SK-N-SH treated with all-trans-retinoic acid at 6 μM for 48 hours (cell line): ENCODE measurements around the gene LUC7L3.
A peak's percentile ranks its signal among the peaks of the same experiment; 100 is the strongest.
"Not testable (repeated sequence)": the region's sequence is repeated elsewhere in the genome, so short reads cannot be mapped to it uniquely, and the experiment has no call there.

Experiments
- ATAC-seq: fragments of 200-7000 bp; cut with Tn5 transposase; 3 replicates; pipeline ENCODE4 v1.9.1; 2020; ENCODE audit warnings: mild to moderate bottlenecking, moderate library complexity
- BACH2 ChIP-seq: fragments of 250-450 bp; sonication (Bioruptor Pico); IDR thresholded peaks from 2 replicates; pipeline ENCODE4 v1.9.0; 2021; ENCODE audit warnings: mild to moderate bottlenecking, borderline replicate concordance
- CSDC2 ChIP-seq: fragments of 250-450 bp; sonication (Bioruptor Pico); IDR thresholded peaks from 2 replicates; pipeline ENCODE4 v1.5.0; 2020; ENCODE audit warnings: mild to moderate bottlenecking, moderate library complexity
- ESRRG ChIP-seq: fragments of 250-450 bp; sonication (Bioruptor Pico); IDR thresholded peaks from 2 replicates; pipeline ENCODE4 v1.6.1; 2021; ENCODE audit warnings: mild to moderate bottlenecking
- GLIS3 ChIP-seq: fragments of 250-450 bp; sonication (Bioruptor Pico); IDR thresholded peaks from 2 replicates; pipeline ENCODE4 v1.5.0; 2020; ENCODE audit warnings: mild to moderate bottlenecking, moderate library complexity
- ISL1 ChIP-seq: fragments of 250-450 bp; sonication (Bioruptor Pico); IDR thresholded peaks from 2 replicates; pipeline ENCODE4 v2.1.2; 2022; ENCODE audit warnings: mild to moderate bottlenecking, moderate library complexity
- OSR1 ChIP-seq: fragments of 250-450 bp; sonication (Bioruptor Pico); IDR thresholded peaks from 2 replicates; pipeline ENCODE4 v1.8.0; 2022; ENCODE audit warnings: moderate library complexity, mild to moderate bottlenecking, inconsistent platforms
- RARB ChIP-seq: fragments of 250-450 bp; sonication (Bioruptor Pico); IDR thresholded peaks from 2 replicates; pipeline ENCODE4 v1.8.0; 2021; ENCODE audit warnings: mild to moderate bottlenecking, moderate library complexity
- SNAI2 ChIP-seq: fragments of 250-450 bp; sonication (Bioruptor Pico); IDR thresholded peaks from 2 replicates; pipeline ENCODE4 v1.5.0; 2020; ENCODE audit warnings: mild to moderate bottlenecking, moderate library complexity
- TCF4 ChIP-seq: fragments of 250-450 bp; sonication (Bioruptor Pico); IDR thresholded peaks from 2 replicates; pipeline ENCODE4 v1.8.0; 2021; ENCODE audit warnings: mild to moderate bottlenecking, moderate library complexity, borderline replicate concordance
- TOX ChIP-seq: fragments of 250-450 bp; sonication (Bioruptor Pico); IDR thresholded peaks from 2 replicates; pipeline ENCODE4 v1.8.0; 2021; ENCODE audit warnings: mild to moderate bottlenecking, moderate library complexity, borderline replicate concordance
- ZC3H10 ChIP-seq: fragments of 250-450 bp; sonication (Bioruptor Pico); IDR thresholded peaks from 2 replicates; pipeline ENCODE4 v1.5.1; 2021; ENCODE audit warnings: mild to moderate bottlenecking, moderate library complexity
- ZFP3 ChIP-seq: fragments of 250-450 bp; sonication (Bioruptor Pico); IDR thresholded peaks from 2 replicates; pipeline ENCODE4 v1.5.0; 2020; ENCODE audit warnings: mild to moderate bottlenecking, moderate library complexity
- ZFP30 ChIP-seq: fragments of 450-650 bp; formaldehyde crosslinking; IDR thresholded peaks from 2 replicates; pipeline ENCODE4 v1.5.0; 2022; ENCODE audit warnings: mild to moderate bottlenecking, moderate library complexity
- ZNF565 ChIP-seq: fragments of 450-650 bp; formaldehyde crosslinking; conservative IDR thresholded peaks from 2 replicates; pipeline ENCODE4 v1.5.0; 2020; ENCODE audit warnings: low read depth, mild to moderate bottlenecking, moderate library complexity
- ZNF70 ChIP-seq: fragments of 450-650 bp; formaldehyde crosslinking; IDR thresholded peaks from 2 replicates; pipeline ENCODE4 v1.5.0; 2020; ENCODE audit warnings: mild to moderate bottlenecking, moderate library complexity
- ZNF8 ChIP-seq: fragments of 450-650 bp; formaldehyde crosslinking; IDR thresholded peaks from 2 replicates; pipeline ENCODE4 v1.5.0; 2020; ENCODE audit warnings: mild to moderate bottlenecking, moderate library complexity
- TF ChIP-seq, protein P1 (sequence below): fragments of 250-450 bp; sonication (Bioruptor Pico); IDR thresholded peaks from 2 replicates; pipeline ENCODE4 v1.5.0; 2020; ENCODE audit warnings: mild to moderate bottlenecking, moderate library complexity
- TF ChIP-seq, protein P2 (sequence below): fragments of 250-450 bp; sonication (Bioruptor Pico); IDR thresholded peaks from 2 replicates; pipeline ENCODE4 v1.5.1; 2021; ENCODE audit warnings: mild to moderate bottlenecking, moderate library complexity
- TF ChIP-seq, protein P3 (sequence below): fragments of 250-450 bp; sonication (Bioruptor Pico); IDR thresholded peaks from 2 replicates; pipeline ENCODE4 v1.5.1; 2020; ENCODE audit warnings: low read depth, mild to moderate bottlenecking, moderate library complexity
- TF ChIP-seq, protein P4 (sequence below): fragments of 250-450 bp; sonication (Bioruptor Pico); IDR thresholded peaks from 2 replicates; pipeline ENCODE4 v1.8.0; 2021; ENCODE audit warnings: low read depth, mild to moderate bottlenecking, moderate library complexity, borderline replicate concordance

Gene LUC7L3

DNA sequence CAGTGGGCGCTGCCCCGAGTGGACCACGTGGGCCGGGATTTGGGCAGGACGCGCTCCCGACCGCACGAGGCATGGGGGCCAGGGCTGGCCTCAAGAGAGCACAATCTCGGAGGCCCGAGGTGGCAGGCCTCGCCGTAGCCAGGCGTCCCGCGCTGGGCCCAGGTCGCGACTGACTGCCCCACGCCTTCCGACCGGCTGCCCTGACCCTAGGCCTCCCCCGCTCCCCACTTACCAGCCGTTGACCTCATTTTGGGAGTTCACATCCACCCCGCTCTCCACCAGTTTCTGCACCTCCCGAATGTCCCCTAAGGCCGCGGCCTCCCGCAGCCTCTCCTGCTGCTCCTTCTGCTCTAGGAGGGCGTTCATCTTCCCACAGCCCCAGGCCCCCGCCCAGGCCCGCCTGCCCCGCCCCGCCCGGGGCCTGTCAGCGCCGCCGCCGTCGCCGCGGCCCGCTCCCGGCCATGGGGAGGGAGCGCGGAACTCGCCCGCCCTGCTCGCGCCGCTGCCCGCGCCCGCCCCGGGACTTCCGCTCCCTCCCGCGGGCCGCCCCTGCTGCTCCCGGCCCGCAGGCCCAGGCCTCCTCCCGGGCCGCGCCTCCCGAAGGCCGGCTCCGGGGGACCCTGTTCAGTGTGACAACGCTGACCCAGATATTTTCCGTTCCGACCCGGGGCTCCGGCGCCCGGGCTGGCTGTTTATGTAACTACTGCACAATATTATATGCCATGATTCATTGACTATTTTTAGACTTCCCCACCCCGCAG lies 11.9 kb upstream of the LUC7L3 start, which contains the start of gene ANKRD40 (continued):
- TF ChIP-seq TCF4 (CRISPR knock-in tag) (no peak), ZNF8 (no peak), SNAI2 (CRISPR knock-in tag) (no peak), BACH2 (CRISPR knock-in tag) (no peak), ESRRG (CRISPR knock-in tag) (no peak)

DNA sequence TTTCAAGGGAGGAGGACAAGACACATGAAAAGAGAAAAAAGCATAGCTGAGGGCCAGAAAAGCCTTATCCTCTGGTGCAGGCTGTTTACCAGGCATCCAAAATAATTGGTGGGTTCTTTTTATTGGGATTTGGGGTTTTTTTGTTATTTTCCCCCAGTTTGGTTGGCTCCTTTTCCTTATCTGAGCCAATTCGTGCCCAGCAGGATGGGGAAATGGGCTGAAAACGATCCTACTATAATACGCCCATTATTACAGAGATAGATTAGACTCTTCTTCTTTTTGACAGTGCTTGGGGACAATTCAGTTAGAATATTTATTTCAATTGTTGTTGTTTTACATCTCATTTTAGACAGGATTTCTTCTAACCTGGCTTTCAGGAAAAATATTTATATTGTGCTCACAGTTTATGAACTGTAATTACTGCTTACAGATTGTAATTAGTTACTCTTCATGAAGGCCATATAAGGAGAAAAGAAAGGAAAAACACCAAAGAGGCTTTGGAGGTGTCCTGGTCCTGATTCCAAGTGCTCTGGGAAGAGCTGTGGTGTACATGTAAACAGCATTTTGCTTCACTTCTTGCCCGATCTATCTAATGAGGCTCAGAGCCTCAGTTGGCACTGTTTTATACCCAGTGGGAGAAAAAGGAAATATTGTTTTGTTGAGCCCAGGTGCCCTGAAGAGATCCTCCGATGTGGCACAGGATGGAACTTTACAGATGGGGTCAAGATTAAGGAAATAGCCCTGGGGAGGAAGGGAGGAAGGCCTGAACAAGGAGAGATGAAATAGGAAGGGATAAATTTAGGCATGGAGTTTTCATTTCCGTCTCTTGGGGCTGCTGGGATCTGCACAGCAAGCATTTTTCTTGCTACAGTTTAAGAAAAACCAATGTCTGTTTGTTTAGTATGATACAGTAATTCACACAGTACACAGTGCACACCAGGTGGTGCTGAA lies 11.1 kb upstream of the LUC7L3 start:
- 0 out of 2 replicates have a peak, but pooled peaks have one; percentile 33 for TF ChIP-seq ZFP3 (CRISPR knock-in tag)
- TF ChIP-seq, protein P1, sequence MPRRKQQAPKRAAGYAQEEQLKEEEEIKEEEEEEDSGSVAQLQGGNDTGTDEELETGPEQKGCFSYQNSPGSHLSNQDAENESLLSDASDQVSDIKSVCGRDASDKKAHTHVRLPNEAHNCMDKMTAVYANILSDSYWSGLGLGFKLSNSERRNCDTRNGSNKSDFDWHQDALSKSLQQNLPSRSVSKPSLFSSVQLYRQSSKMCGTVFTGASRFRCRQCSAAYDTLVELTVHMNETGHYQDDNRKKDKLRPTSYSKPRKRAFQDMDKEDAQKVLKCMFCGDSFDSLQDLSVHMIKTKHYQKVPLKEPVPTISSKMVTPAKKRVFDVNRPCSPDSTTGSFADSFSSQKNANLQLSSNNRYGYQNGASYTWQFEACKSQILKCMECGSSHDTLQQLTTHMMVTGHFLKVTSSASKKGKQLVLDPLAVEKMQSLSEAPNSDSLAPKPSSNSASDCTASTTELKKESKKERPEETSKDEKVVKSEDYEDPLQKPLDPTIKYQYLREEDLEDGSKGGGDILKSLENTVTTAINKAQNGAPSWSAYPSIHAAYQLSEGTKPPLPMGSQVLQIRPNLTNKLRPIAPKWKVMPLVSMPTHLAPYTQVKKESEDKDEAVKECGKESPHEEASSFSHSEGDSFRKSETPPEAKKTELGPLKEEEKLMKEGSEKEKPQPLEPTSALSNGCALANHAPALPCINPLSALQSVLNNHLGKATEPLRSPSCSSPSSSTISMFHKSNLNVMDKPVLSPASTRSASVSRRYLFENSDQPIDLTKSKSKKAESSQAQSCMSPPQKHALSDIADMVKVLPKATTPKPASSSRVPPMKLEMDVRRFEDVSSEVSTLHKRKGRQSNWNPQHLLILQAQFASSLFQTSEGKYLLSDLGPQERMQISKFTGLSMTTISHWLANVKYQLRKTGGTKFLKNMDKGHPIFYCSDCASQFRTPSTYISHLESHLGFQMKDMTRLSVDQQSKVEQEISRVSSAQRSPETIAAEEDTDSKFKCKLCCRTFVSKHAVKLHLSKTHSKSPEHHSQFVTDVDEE (CRISPR knock-in tag) = 0 out of 2 replicates have a peak, but pooled peaks have one; percentile 10
- no peak for TF ChIP-seq OSR1 (CRISPR knock-in tag)
- peak; percentile 75; the same call in 1 of the 2 replicates for TF ChIP-seq CSDC2 (CRISPR knock-in tag)
- TF ChIP-seq GLIS3 (CRISPR knock-in tag) = no peak
- peak; percentile 30 for ATAC-seq

DNA sequence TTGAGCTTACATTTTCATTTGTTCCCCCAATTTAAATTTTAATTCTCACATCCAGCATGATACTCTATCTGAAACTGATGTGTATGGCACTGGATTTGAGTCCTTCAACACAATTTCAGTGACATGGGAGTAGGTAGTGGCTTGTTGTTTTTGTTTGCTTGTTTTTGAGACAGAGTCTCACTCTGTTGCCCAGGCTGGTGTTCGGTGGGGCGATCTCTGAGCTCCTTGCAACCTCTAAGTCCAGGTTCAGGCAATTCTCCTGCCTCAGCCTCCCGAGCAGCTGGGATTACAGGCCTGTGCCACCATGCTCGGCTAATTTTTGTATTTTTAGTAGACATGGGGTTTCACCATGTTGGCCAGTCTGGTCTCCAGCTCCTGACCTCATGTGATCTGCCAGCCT lies 10.3 kb upstream of the LUC7L3 start:
- ATAC-seq = not testable (repeated sequence)

DNA sequence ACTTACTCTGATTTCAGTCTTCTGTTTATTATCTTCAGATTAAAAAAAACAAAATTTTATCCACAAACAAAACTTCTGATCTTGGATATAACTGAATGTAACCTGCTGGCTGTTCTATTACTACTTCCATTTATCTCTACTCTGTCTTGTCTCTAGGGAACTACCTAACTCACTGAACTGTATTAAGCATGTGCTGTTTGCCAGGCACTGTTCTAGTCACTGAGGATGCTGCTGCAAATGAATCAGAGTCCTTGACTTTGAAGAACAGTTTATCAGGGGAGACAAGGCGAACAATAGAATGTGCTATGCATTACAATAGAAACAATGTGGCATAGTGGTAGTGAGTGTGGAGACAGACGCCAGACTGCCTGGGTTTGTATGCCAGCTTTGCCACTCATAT lies 9.4 kb upstream of the LUC7L3 start:
- ATAC-seq = no peak
- TF ChIP-seq ESRRG (CRISPR knock-in tag) = no peak
- no peak for TF ChIP-seq TCF4 (CRISPR knock-in tag)
- TF ChIP-seq ZC3H10 (CRISPR knock-in tag) = no peak
- TF ChIP-seq ZFP30 (CRISPR knock-in tag) = no peak
- TF ChIP-seq GLIS3 (CRISPR knock-in tag) = no peak
- no peak for TF ChIP-seq ZFP3 (CRISPR knock-in tag)
- no peak for TF ChIP-seq TOX (CRISPR knock-in tag)
- TF ChIP-seq BACH2 (CRISPR knock-in tag) = no peak
- TF ChIP-seq CSDC2 (CRISPR knock-in tag) = no peak
- TF ChIP-seq SNAI2 (CRISPR knock-in tag) = no peak
- no peak for TF ChIP-seq ZNF565 (CRISPR knock-in tag)
- TF ChIP-seq, protein P1 (CRISPR knock-in tag) = no peak
- TF ChIP-seq, all 23 proteins: peak for 0

DNA sequence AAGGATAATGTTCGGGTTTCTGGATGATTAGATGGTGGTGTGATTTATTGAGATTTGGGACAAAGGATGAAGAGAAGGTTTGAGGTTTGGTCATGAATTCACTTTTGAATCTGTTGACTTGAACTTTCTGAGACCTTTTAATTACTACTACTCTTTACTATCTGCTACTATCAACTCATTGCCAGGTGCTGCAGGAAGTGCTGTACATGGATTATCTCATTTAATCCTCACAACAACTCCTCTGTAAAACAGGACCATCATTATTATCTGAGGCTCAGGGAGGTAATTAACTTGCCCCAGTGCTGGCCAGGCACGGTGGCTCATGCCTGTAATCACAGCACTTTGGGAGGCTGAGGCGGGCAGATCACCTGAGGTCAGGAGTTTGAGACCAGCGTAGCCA lies 8.8 kb upstream of the LUC7L3 start:
- no peak for ATAC-seq
- TF ChIP-seq SNAI2 (CRISPR knock-in tag) = no peak
- TF ChIP-seq ZNF565 (CRISPR knock-in tag) = no peak
- no peak for TF ChIP-seq ZNF8
- TF ChIP-seq, protein P2, sequence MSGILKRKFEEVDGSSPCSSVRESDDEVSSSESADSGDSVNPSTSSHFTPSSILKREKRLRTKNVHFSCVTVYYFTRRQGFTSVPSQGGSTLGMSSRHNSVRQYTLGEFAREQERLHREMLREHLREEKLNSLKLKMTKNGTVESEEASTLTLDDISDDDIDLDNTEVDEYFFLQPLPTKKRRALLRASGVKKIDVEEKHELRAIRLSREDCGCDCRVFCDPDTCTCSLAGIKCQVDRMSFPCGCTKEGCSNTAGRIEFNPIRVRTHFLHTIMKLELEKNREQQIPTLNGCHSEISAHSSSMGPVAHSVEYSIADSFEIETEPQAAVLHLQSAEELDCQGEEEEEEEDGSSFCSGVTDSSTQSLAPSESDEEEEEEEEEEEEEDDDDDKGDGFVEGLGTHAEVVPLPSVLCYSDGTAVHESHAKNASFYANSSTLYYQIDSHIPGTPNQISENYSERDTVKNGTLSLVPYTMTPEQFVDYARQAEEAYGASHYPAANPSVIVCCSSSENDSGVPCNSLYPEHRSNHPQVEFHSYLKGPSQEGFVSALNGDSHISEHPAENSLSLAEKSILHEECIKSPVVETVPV (CRISPR knock-in tag) = no peak
- no peak for TF ChIP-seq TCF4 (CRISPR knock-in tag)
- TF ChIP-seq, protein P3, sequence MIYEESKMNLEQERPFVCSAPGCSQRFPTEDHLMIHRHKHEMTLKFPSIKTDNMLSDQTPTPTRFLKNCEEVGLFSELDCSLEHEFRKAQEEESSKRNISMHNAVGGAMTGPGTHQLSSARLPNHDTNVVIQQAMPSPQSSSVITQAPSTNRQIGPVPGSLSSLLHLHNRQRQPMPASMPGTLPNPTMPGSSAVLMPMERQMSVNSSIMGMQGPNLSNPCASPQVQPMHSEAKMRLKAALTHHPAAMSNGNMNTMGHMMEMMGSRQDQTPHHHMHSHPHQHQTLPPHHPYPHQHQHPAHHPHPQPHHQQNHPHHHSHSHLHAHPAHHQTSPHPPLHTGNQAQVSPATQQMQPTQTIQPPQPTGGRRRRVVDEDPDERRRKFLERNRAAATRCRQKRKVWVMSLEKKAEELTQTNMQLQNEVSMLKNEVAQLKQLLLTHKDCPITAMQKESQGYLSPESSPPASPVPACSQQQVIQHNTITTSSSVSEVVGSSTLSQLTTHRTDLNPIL (CRISPR knock-in tag) = no peak
- no peak for TF ChIP-seq RARB (CRISPR knock-in tag)
- TF ChIP-seq, protein P4, sequence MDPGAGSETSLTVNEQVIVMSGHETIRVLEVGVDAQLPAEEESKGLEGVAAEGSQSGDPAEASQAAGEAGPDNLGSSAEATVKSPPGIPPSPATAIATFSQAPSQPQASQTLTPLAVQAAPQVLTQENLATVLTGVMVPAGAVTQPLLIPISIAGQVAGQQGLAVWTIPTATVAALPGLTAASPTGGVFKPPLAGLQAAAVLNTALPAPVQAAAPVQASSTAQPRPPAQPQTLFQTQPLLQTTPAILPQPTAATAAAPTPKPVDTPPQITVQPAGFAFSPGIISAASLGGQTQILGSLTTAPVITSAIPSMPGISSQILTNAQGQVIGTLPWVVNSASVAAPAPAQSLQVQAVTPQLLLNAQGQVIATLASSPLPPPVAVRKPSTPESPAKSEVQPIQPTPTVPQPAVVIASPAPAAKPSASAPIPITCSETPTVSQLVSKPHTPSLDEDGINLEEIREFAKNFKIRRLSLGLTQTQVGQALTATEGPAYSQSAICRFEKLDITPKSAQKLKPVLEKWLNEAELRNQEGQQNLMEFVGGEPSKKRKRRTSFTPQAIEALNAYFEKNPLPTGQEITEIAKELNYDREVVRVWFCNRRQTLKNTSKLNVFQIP (CRISPR knock-in tag) = no peak
- no peak for TF ChIP-seq ZNF70 (CRISPR knock-in tag)
- TF ChIP-seq ISL1 (CRISPR knock-in tag) = no peak
